GM18517 (cell line): Measurements from ENCODE around the gene SEMA5B.

Source experiments
- ATAC-seq: cut with Tn5 transposase; IDR thresholded peaks from one replicate; pipeline ENCODE4 v1.9.1; 2021; ENCODE audit warnings: mild to moderate bottlenecking, moderate library complexity; ENCODE audit not compliant: unreplicated experiment

SEMA5B gene

DNA sequence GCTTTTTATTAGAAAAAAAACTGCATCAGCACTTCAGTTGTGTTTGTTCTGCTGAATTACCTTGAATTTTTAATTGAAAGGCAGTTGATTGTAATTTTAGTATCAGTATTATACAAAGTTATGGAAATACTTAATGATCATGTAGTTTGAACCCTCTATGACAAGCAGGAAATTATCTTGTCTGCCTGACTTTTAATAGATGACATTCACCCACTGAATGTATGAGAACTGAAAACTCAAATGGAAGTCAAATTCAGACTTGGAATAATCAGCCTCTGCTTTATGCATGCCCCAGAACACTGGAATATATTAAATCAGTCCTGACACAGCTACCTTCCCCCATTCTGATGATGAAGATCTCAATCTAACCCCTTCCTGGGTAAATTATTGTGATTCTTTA lies 159.2 kb downstream of the SEMA5B start:
- no peak for ATAC-seq

- no peak for ATAC-seq
Measured at GRCh38 chr3:122864498-122864897, 163.1 kb downstream of the SEMA5B start.

- ATAC-seq = no peak
Measured at GRCh38 chr3:122862381-122862780, 165.2 kb downstream of the SEMA5B start.
